Measurements from ENCODE around the gene TNK1. TPM values are rescaled to one million over a fixed set of nuclear protein-coding genes. Genes with fewer than 3 reads are reported as not detected.

The TNK1 gene
- polyA plus RNA-seq, 3 donors: not detected

DNA sequence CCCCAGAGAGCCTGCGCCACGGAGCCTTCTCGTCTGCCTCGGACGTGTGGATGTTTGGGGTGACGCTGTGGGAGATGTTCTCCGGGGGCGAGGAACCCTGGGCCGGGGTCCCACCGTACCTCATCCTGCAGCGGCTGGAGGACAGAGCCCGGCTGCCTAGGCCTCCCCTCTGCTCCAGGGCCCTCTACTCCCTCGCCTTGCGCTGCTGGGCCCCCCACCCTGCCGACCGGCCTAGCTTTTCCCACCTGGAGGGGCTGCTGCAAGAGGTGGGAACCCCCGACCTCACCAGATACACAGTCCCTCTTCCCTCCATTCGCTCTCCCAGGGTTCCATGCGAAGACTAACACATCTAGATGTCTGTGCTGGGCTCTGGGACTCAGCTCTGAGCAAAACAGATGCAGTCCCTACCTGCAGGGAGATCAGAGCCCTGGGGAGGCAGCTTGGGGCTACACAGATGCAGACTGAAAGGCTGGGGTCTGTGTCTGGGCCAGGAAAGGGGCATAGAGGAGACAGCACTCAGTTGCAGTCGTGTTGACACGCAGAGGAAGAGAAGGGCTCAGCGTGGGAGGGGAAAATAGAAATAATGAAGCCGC is 3.7 kb downstream of the TNK1 start:
- H3K27me3 ChIP-seq (ENCODE audit: control insufficient read depth in 2 of 2, insufficient read depth in 2 of 2, low read length in 2 of 2): peaks cover 33 to 52% of the 10 kb centered on the region in 2 donors
- Mint-ChIP-seq H3K36me3 (peaks cover 30% of the 10 kb centered on the region in 2 donors), H3K4me3 (peak overlapping the region; percentile 62 to 76), H3K9me3 (peaks cover 0 to 14% (median 9%) of the 10 kb centered on the region in 7 donors), H3K27me3 (ENCODE audit: low read depth in 3 of 3) (peaks cover 45 to 59% (median 57%) of the 10 kb centered on the region in 3 donors), H3K27ac (peak overlapping the region in 2 of 7 donors; percentile 11 to 69), H3K4me1 (peaks cover 18% of the 10 kb centered on the region)
- H4K20me1 ChIP-seq (ENCODE audit: insufficient read depth, low read length): no peaks in the 10 kb centered on the region
- peak overlapping the region; percentile 71 for H2AFZ ChIP-seq (ENCODE audit: insufficient read depth, low read depth, low read length, poor library complexity, severe bottlenecking)
- peaks cover 14 to 20% of the 10 kb centered on the region in 2 donors for H3K36me3 ChIP-seq (replicated peaks in 1 of 2; ENCODE audit: control insufficient read depth in 1 of 2, insufficient read depth in 2 of 2, low read length in 2 of 2)
- H3K4me2 ChIP-seq (replicated peaks; ENCODE audit: extremely low read depth, low read length, poor library complexity, severe bottlenecking): peak overlapping the region; percentile 82
- H3K79me2 ChIP-seq (ENCODE audit: insufficient read depth, low read length): no peaks in the 10 kb centered on the region
- 48% methylated on average over 16 of the region's 23 CpGs for WGBS (ENCODE audit: insufficient coverage)
- TF ChIP-seq, protein P1, sequence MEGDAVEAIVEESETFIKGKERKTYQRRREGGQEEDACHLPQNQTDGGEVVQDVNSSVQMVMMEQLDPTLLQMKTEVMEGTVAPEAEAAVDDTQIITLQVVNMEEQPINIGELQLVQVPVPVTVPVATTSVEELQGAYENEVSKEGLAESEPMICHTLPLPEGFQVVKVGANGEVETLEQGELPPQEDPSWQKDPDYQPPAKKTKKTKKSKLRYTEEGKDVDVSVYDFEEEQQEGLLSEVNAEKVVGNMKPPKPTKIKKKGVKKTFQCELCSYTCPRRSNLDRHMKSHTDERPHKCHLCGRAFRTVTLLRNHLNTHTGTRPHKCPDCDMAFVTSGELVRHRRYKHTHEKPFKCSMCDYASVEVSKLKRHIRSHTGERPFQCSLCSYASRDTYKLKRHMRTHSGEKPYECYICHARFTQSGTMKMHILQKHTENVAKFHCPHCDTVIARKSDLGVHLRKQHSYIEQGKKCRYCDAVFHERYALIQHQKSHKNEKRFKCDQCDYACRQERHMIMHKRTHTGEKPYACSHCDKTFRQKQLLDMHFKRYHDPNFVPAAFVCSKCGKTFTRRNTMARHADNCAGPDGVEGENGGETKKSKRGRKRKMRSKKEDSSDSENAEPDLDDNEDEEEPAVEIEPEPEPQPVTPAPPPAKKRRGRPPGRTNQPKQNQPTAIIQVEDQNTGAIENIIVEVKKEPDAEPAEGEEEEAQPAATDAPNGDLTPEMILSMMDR (IDR thresholded peaks at IDR 0.05): no peak
- intact Hi-C loops (cut with micrococcal nuclease): loop anchor here in 1 of 2 donors (5.0 kb wide), 1 partner anchor 48 kb away; no protein-coding TSS in a partner anchor
- H3K4me3 ChIP-seq (replicated peaks in 1 of 3; ENCODE audit: low read depth in 2 of 3, low read length in 3 of 3): peak overlapping the region in 2 of 3 experiments; percentile 8 to 69
- no peaks in the 10 kb centered on the region for H3K9me3 ChIP-seq (replicated peaks in 1 of 2; ENCODE audit: control insufficient read depth in 1 of 2, insufficient read depth in 1 of 2, low read length in 2 of 2)
- H3K4me1 ChIP-seq (ENCODE audit: control insufficient read depth in 1 of 2, insufficient read depth in 2 of 2, low read length in 2 of 2): peaks cover 16 to 23% of the 10 kb centered on the region in 2 donors
- H3K9ac ChIP-seq (ENCODE audit: insufficient read depth, low read length, poor library complexity, severe bottlenecking): peak overlapping the region; percentile 36
- no peak for DNase-seq
- H3K27ac ChIP-seq (ENCODE audit: low read depth in 1 of 2, low read length in 2 of 2): no peak overlapping the region

DNA sequence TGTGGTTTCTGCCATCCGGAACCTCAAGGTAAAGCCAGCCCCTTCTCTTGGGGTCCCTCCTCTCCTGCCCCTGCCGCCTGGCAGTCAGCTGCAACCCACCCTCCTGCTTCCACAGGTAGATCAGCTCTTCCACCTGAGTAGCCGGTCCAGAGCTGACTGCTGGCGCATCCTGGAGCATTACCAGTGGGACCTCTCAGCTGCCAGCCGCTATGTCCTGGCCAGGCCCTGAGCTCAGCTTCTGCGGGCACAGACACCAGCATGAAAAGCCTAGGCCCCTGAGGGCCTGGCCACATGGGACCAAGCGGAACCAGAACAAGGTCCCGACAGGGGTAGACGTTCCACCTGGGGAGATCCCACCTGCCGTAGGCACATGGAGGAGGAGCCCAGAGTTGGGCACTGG is 8.0 kb downstream of the TNK1 start:
- Mint-ChIP-seq H3K4me1 (peaks cover 14% of the 10 kb centered on the region), H3K27ac (peak overlapping the region in 1 of 7 donors; percentile 69), H3K9me3 (peaks cover 0 to 2% (median 0%) of the 10 kb centered on the region in 7 donors), H3K4me3 (no peak overlapping the region), H3K36me3 (peaks cover 53 to 61% of the 10 kb centered on the region in 2 donors), H3K27me3 (ENCODE audit: low read depth in 3 of 3) (peaks cover 8 to 19% (median 15%) of the 10 kb centered on the region in 3 donors)
- no peaks in the 10 kb centered on the region for H4K20me1 ChIP-seq (ENCODE audit: insufficient read depth, low read length)
- peaks cover 31 to 52% of the 10 kb centered on the region in 2 donors for H3K36me3 ChIP-seq (replicated peaks in 1 of 2; ENCODE audit: control insufficient read depth in 1 of 2, insufficient read depth in 2 of 2, low read length in 2 of 2)
- H3K9ac ChIP-seq (ENCODE audit: insufficient read depth, low read length, poor library complexity, severe bottlenecking): no peak overlapping the region
- no peaks in the 10 kb centered on the region for H3K79me2 ChIP-seq (ENCODE audit: insufficient read depth, low read length)
- DNase-seq: no peak
- TF ChIP-seq, protein P1 (IDR thresholded peaks at IDR 0.05): no peak
- intact Hi-C loops (cut with micrococcal nuclease): loop anchor here in 1 of 2 donors (5.0 kb wide), 1 partner anchor 43 kb away; no protein-coding TSS in a partner anchor
- 98% methylated on average over 9 of the region's 10 CpGs for WGBS (ENCODE audit: insufficient coverage)
- no peak overlapping the region for H3K4me2 ChIP-seq (replicated peaks; ENCODE audit: extremely low read depth, low read length, poor library complexity, severe bottlenecking)
- H3K27me3 ChIP-seq (ENCODE audit: control insufficient read depth in 2 of 2, insufficient read depth in 2 of 2, low read length in 2 of 2): peaks cover 0 to 11% of the 10 kb centered on the region in 2 donors
- peaks cover 15 to 16% of the 10 kb centered on the region in 2 donors for H3K4me1 ChIP-seq (ENCODE audit: control insufficient read depth in 1 of 2, insufficient read depth in 2 of 2, low read length in 2 of 2)
- no peaks in the 10 kb centered on the region for H3K9me3 ChIP-seq (replicated peaks in 1 of 2; ENCODE audit: control insufficient read depth in 1 of 2, insufficient read depth in 1 of 2, low read length in 2 of 2)
- H2AFZ ChIP-seq (ENCODE audit: insufficient read depth, low read depth, low read length, poor library complexity, severe bottlenecking): no peak overlapping the region
- no peak overlapping the region for H3K4me3 ChIP-seq (replicated peaks in 1 of 3; ENCODE audit: low read depth in 2 of 3, low read length in 3 of 3)
- H3K27ac ChIP-seq (ENCODE audit: low read depth in 1 of 2, low read length in 2 of 2): no peak overlapping the region
